ENCODE results near the gene PLEKHG7. TPM values are rescaled to one million over a fixed set of nuclear protein-coding genes. Genes with fewer than 3 reads are reported as not detected.

The PLEKHG7 gene
- total and polyA plus RNA-seq, 9 of the 15 experiments (the other 6 are each of a cell fraction or from before 2014, with no cell fraction given) = 0.03 TPM; not detected in 8

GRCh38 chr12:92702754-92703679, at the start of gene PLEKHG7 (continued):
- TF ChIP-seq ZNF398 (CRISPR knock-in tag; IDR thresholded peaks at IDR 0.05) (no peak), CAMTA2 (CRISPR knock-in tag; conservative IDR thresholded peaks at IDR 0.05) (no peak), ZNF217 (CRISPR knock-in tag; IDR thresholded peaks at IDR 0.05) (no peak), MYC (IDR thresholded peaks at IDR 0.05; ENCODE audit: low read depth, low read length) (no peak), MYC (CRISPR knock-in tag; IDR thresholded peaks at IDR 0.05; ENCODE audit: borderline replicate concordance, low read depth) (no peak), ZNF668 (CRISPR knock-in tag; IDR thresholded peaks at IDR 0.05) (no peak), NCOA4 (IDR thresholded peaks at IDR 0.05; ENCODE audit: partially characterized antibody) (no peak), TEAD2 (tag; IDR thresholded peaks at IDR 0.05) (no peak), ZNF444 (CRISPR knock-in tag; IDR thresholded peaks at IDR 0.05) (no peak), MGA (IDR thresholded peaks at IDR 0.05) (no peak), GMEB1 (CRISPR knock-in tag; IDR thresholded peaks at IDR 0.05) (no peak)
